SK-N-MC (cell line): ENCODE data around the gene PBX1.

Experiments used
- EZH2 ChIP-seq: fragments of 200-600 bp; sonication (generic); IDR thresholded peaks from one replicate; pipeline ENCODE4 v1.6.1; 2017; ENCODE audit warnings: antibody characterized with exemption
- POLR2AphosphoS5 ChIP-seq: IDR thresholded peaks from 2 replicates; pipeline ENCODE4 v1.6.1; 2012; ENCODE audit warnings: mild to moderate bottlenecking, low read depth, low read length, borderline replicate concordance

DNA sequence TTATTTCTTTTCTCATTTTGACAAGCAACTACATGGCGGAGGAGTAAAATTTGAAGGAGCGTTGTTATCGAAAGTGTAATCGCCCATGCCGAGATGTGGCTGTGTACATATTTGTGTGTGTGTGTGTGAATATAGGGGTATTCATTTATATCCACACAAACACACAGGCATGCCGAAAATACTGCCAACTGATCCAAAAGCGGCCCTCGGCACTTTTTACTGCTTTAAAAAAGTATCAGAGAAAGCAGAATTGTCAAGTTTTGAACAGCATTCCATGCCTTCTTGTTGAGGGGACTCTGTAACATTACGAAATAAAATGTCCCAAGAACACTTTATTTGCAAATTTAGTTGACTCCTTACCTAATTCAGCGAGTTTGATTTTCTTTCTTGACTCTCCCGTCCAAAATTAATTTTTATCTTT lies 1.1 kb downstream of the PBX1 start:
- TF ChIP-seq POLR2AphosphoS5: no peak
- TF ChIP-seq EZH2: no peak
